Loucy (cell line): ENCODE data around the gene LYSMD4.

Experiments
- H2AFZ ChIP-seq: fragments of 200-600 bp; sonication (generic); 2 replicates; pipeline ENCODE4 v1.6.0; 2016; ENCODE audit warnings: antibody characterized with exemption, mild to moderate bottlenecking, low read length, moderate library complexity
- H3F3A ChIP-seq: fragments of 200-600 bp; 2 replicates; pipeline ENCODE4 v1.6.0; 2016; ENCODE audit warnings: antibody characterized with exemption, low read depth, mild to moderate bottlenecking
- H3K27me3 ChIP-seq: fragments of 200-600 bp; sonication (generic); 2 replicates; pipeline ENCODE4 v1.6.1; 2014; ENCODE audit warnings: low read length, mild to moderate bottlenecking; ENCODE audit not compliant: insufficient read depth, poor library complexity, severe bottlenecking
- H3K36me3 ChIP-seq: fragments of 200-600 bp; sonication (generic); 2 replicates; pipeline ENCODE4 v1.6.1; 2016; ENCODE audit warnings: low read length; ENCODE audit not compliant: insufficient read depth
- H3K4me1 ChIP-seq: fragments of 200-600 bp; sonication (generic); 2 replicates; pipeline ENCODE4 v1.5.1; 2014; ENCODE audit warnings: low read length, mild to moderate bottlenecking; ENCODE audit not compliant: insufficient read depth, poor library complexity, severe bottlenecking
- H3K4me2 ChIP-seq: fragments of 200-600 bp; sonication (generic); 2 replicates; pipeline ENCODE4 v1.6.0; 2014; ENCODE audit warnings: antibody characterized with exemption, low read length, low read depth, mild to moderate bottlenecking; ENCODE audit not compliant: poor library complexity, severe bottlenecking
- H3K4me3 ChIP-seq: fragments of 200-600 bp; sonication (generic); 2 replicates; pipeline ENCODE4 v1.5.1; 2014; ENCODE audit warnings: low read length, mild to moderate bottlenecking, mixed read lengths; ENCODE audit not compliant: poor library complexity, severe bottlenecking
- H3K79me2 ChIP-seq: fragments of 200-600 bp; sonication (generic); 2 replicates; pipeline ENCODE4 v1.6.1; 2014; ENCODE audit warnings: low read length; ENCODE audit not compliant: insufficient read depth
- H3K9ac ChIP-seq: fragments of 200-600 bp; sonication (generic); 2 replicates; pipeline ENCODE4 v1.6.0; 2014; ENCODE audit warnings: mild to moderate bottlenecking, low read depth, low read length, moderate library complexity; ENCODE audit not compliant: poor library complexity, severe bottlenecking
- H3K9me2 ChIP-seq: fragments of 200-600 bp; sonication (generic); replicated peaks from 2 replicates; pipeline ENCODE4 v1.6.1; 2016; ENCODE audit warnings: low read depth, low read length, mixed read lengths
- H3K9me3 ChIP-seq: fragments of 200-600 bp; sonication (generic); 2 replicates; pipeline ENCODE4 v1.6.1; 2014; ENCODE audit warnings: mild to moderate bottlenecking, antibody characterized with exemption, low read length, low read depth; ENCODE audit not compliant: insufficient read depth
- H4K20me1 ChIP-seq: fragments of 200-600 bp; sonication (generic); 2 replicates; pipeline ENCODE4 v1.6.0; 2014; ENCODE audit warnings: antibody characterized with exemption, low read length, mild to moderate bottlenecking; ENCODE audit not compliant: insufficient read depth, poor library complexity, severe bottlenecking
- CTCF ChIP-seq: fragments of 200-600 bp; sonication (generic); conservative IDR thresholded peaks from 2 replicates; pipeline ENCODE4 v1.5.1; 2014; ENCODE audit warnings: mild to moderate bottlenecking, antibody characterized with exemption, low read length
- EZH2phosphoT487 ChIP-seq: fragments of 200-600 bp; IDR thresholded peaks from 2 replicates; pipeline ENCODE4 v1.6.1; 2018; ENCODE audit warnings: antibody characterized with exemption, mild to moderate bottlenecking, moderate library complexity, borderline replicate concordance

The LYSMD4 gene

GRCh38 chr15:99721104-99721778 is 12.0 kb downstream of the LYSMD4 start:
- Histone ChIP-seq H3K4me3 (no peak overlapping the region), H3K9me2 (no peaks in the 10 kb centered on the region), H3K79me2 (no peaks in the 10 kb centered on the region), H2AFZ (no peak overlapping the region), H3K4me1 (peaks cover 25% of the 10 kb centered on the region), H3K36me3 (no peaks in the 10 kb centered on the region), H3K27me3 (no peaks in the 10 kb centered on the region), H4K20me1 (no peaks in the 10 kb centered on the region), H3K9me3 (no peaks in the 10 kb centered on the region), H3K9ac (no peak overlapping the region), H3K4me2 (no peak overlapping the region), H3F3A (no peaks in the 10 kb centered on the region)
- no peak for TF ChIP-seq EZH2phosphoT487

- no peak overlapping the region for H3K4me2 ChIP-seq
- H3K4me1 ChIP-seq: peaks cover 25% of the 10 kb centered on the region
- no peaks in the 10 kb centered on the region for H3K27me3 ChIP-seq
- H3F3A ChIP-seq: no peaks in the 10 kb centered on the region
- no peak for TF ChIP-seq CTCF
- TF ChIP-seq EZH2phosphoT487: no peak
- no peak overlapping the region for H2AFZ ChIP-seq
- no peak overlapping the region for H3K9ac ChIP-seq
- no peaks in the 10 kb centered on the region for H3K9me3 ChIP-seq
- no peaks in the 10 kb centered on the region for H4K20me1 ChIP-seq
- no peaks in the 10 kb centered on the region for H3K9me2 ChIP-seq
- no peak overlapping the region for H3K4me3 ChIP-seq
- no peaks in the 10 kb centered on the region for H3K79me2 ChIP-seq
- peaks cover 2% of the 10 kb centered on the region; the same call in 1 of the 2 replicates for H3K36me3 ChIP-seq
These were observed 12.7 kb downstream of the LYSMD4 start for GRCh38 chr15:99720533-99720932.

GRCh38 chr15:99719096-99719541 is 14.1 kb downstream of the LYSMD4 start:
- TF ChIP-seq EZH2phosphoT487 (no peak), CTCF (no peak)
- Histone ChIP-seq H3K4me3 (no peak overlapping the region), H3K79me2 (no peaks in the 10 kb centered on the region), H3F3A (0 out of 2 replicates have a peak, but pooled peaks cover under 1% of the 10 kb centered on the region), H3K4me1 (peaks cover 25% of the 10 kb centered on the region), H3K4me2 (peak overlapping the region; percentile 20), H3K36me3 (peaks cover 11% of the 10 kb centered on the region; the same call in 1 of the 2 replicates), H2AFZ (no peak overlapping the region), H3K27me3 (no peaks in the 10 kb centered on the region), H4K20me1 (no peaks in the 10 kb centered on the region), H3K9me3 (no peaks in the 10 kb centered on the region), H3K9ac (no peak overlapping the region), H3K9me2 (no peaks in the 10 kb centered on the region)

- no peaks in the 10 kb centered on the region for H4K20me1 ChIP-seq
- H3K36me3 ChIP-seq: peaks cover 11% of the 10 kb centered on the region; the same call in 1 of the 2 replicates
- TF ChIP-seq CTCF (no peak), EZH2phosphoT487 (no peak)
- H3K27me3 ChIP-seq: no peaks in the 10 kb centered on the region
- 0 out of 2 replicates have a peak, but pooled peaks cover 5% of the 10 kb centered on the region for H3F3A ChIP-seq
- H3K4me3 ChIP-seq: no peak overlapping the region
- H3K4me1 ChIP-seq: peaks cover 25% of the 10 kb centered on the region
- no peaks in the 10 kb centered on the region for H3K79me2 ChIP-seq
- H3K9me2 ChIP-seq: no peaks in the 10 kb centered on the region
- H2AFZ ChIP-seq: no peak overlapping the region
- H3K9me3 ChIP-seq: no peaks in the 10 kb centered on the region
- no peak overlapping the region for H3K9ac ChIP-seq
- H3K4me2 ChIP-seq: peak overlapping the region; percentile 20
These were observed 14.8 kb downstream of the LYSMD4 start for GRCh38 chr15:99718421-99718820.
